WTC11 (cell line): Measurements from ENCODE around the gene SERTAD3. TPM values are rescaled to one million over a fixed set of nuclear protein-coding genes. Genes with fewer than 3 reads are reported as not detected.

ENCODE experiments used
- ATAC-seq: fragments of 200-7000 bp; cut with Tn5 transposase; 2 replicates; pipeline ENCODE4 v1.10.0; 2021; ENCODE audit warnings: mild to moderate bottlenecking, moderate library complexity
- CTCF ChIA-PET: fragments of 300-600 bp; sonication (Branson Sonifier 250); formaldehyde crosslinking; loops from one replicate; lab custom pipeline; 2021; ENCODE audit warnings: antibody characterized with exemption; lab: Charles Lee
- POLR2A ChIA-PET: fragments of 350-600 bp; sonication (Branson Sonifier 250); formaldehyde crosslinking; loops from one replicate; lab custom pipeline; 2021; ENCODE audit warnings: antibody characterized with exemption; lab: Charles Lee
- DNase-seq: peaks from one replicate; pipeline ENCODE4 v3.0.0; 2021; ENCODE audit warnings: low spot score
- H3K27ac Mint-ChIP-seq: 2 replicates; pipeline ENCODE4 v1.8.0; 2021; ENCODE audit warnings: mixed read lengths
- H3K27me3 Mint-ChIP-seq: 2 replicates; pipeline ENCODE4 v1.8.0; 2021; ENCODE audit warnings: low read depth, mild to moderate bottlenecking, moderate library complexity, mixed read lengths
- H3K36me3 Mint-ChIP-seq: 2 replicates; pipeline ENCODE4 v1.8.0; 2021; ENCODE audit warnings: mixed read lengths
- H3K4me1 Mint-ChIP-seq: 2 replicates; pipeline ENCODE4 v1.8.0; 2022; ENCODE audit warnings: mixed read lengths
- H3K4me3 Mint-ChIP-seq: 2 replicates; pipeline ENCODE4 v1.8.0; 2021; ENCODE audit warnings: mild to moderate bottlenecking, moderate library complexity, mixed read lengths
- H3K9me3 Mint-ChIP-seq: 2 replicates; pipeline ENCODE4 v1.8.0; 2021; ENCODE audit warnings: mixed read lengths
- EMX1 ChIP-seq: fragments of 250-450 bp; sonication (Bioruptor Pico); IDR thresholded peaks from 2 replicates; pipeline ENCODE4 v1.8.0; 2021; ENCODE audit warnings: mild to moderate bottlenecking
- ETV6 ChIP-seq: sonication (generic); formaldehyde crosslinking; IDR thresholded peaks from 2 replicates; pipeline ENCODE4 v1.8.1; 2022; ENCODE audit warnings: mild to moderate bottlenecking, missing genetic modification reagents
- FOXK1 ChIP-seq: sonication (generic); formaldehyde crosslinking; IDR thresholded peaks from 2 replicates; pipeline ENCODE4 v1.8.0; 2022; ENCODE audit warnings: mild to moderate bottlenecking, moderate library complexity, missing genetic modification reagents
- GTF2I ChIP-seq: fragments of 250-450 bp; sonication (Bioruptor Pico); conservative IDR thresholded peaks from 2 replicates; pipeline ENCODE4 v1.4.0; 2021; ENCODE audit warnings: mild to moderate bottlenecking
- HMGXB4 ChIP-seq: sonication (generic); formaldehyde crosslinking; IDR thresholded peaks from 2 replicates; pipeline ENCODE4 v1.8.1; 2023; ENCODE audit warnings: mild to moderate bottlenecking, moderate library complexity, missing genetic modification reagents
- IRF2 ChIP-seq: sonication (generic); formaldehyde crosslinking; IDR thresholded peaks from 2 replicates; pipeline ENCODE4 v1.8.0; 2022; ENCODE audit warnings: low read depth, missing genetic modification reagents, borderline replicate concordance
- NFE2L1 ChIP-seq: sonication (generic); formaldehyde crosslinking; IDR thresholded peaks from 2 replicates; pipeline ENCODE4 v1.8.1; 2023; ENCODE audit warnings: missing genetic modification reagents
- NR2C2 ChIP-seq: sonication (generic); formaldehyde crosslinking; IDR thresholded peaks from 2 replicates; pipeline ENCODE4 v1.8.0; 2022; ENCODE audit warnings: mild to moderate bottlenecking, missing genetic modification reagents
- PRRX2 ChIP-seq: fragments of 250-450 bp; sonication (Bioruptor Pico); IDR thresholded peaks from 2 replicates; pipeline ENCODE4 v1.8.0; 2021; ENCODE audit warnings: mild to moderate bottlenecking
- SMAD3 ChIP-seq: sonication (generic); formaldehyde crosslinking; IDR thresholded peaks from 2 replicates; pipeline ENCODE4 v1.8.0; 2022; ENCODE audit warnings: missing genetic modification reagents, mild to moderate bottlenecking, borderline replicate concordance
- SP1 ChIP-seq: sonication (generic); formaldehyde crosslinking; conservative IDR thresholded peaks from 2 replicates; pipeline ENCODE4 v1.8.1; 2022; ENCODE audit warnings: missing genetic modification reagents
- TEAD1 ChIP-seq: sonication (generic); formaldehyde crosslinking; IDR thresholded peaks from 2 replicates; pipeline ENCODE4 v1.8.0; 2022; ENCODE audit warnings: mild to moderate bottlenecking, missing genetic modification reagents
- TP53 ChIP-seq: sonication (generic); formaldehyde crosslinking; IDR thresholded peaks from 2 replicates; pipeline ENCODE4 v1.8.1; 2023; ENCODE audit warnings: mild to moderate bottlenecking, missing genetic modification reagents
- ZNF121 ChIP-seq: sonication (generic); formaldehyde crosslinking; IDR thresholded peaks from 2 replicates; pipeline ENCODE4 v1.8.0; 2023; ENCODE audit warnings: missing genetic modification reagents
- ZNF138 ChIP-seq: sonication (generic); formaldehyde crosslinking; conservative IDR thresholded peaks from 2 replicates; pipeline ENCODE4 v1.8.1; 2022; ENCODE audit warnings: mild to moderate bottlenecking, moderate library complexity, missing genetic modification reagents
- ZNF416 ChIP-seq: fragments of 250-450 bp; sonication (Bioruptor Pico); IDR thresholded peaks from 2 replicates; pipeline ENCODE4 v1.9.0; 2021; ENCODE audit warnings: mild to moderate bottlenecking, inconsistent platforms
- ZNF423 ChIP-seq: fragments of 250-450 bp; sonication (Bioruptor Pico); IDR thresholded peaks from 2 replicates; pipeline ENCODE4 v2.1.2; 2022; ENCODE audit warnings: mild to moderate bottlenecking, moderate library complexity
- total RNA-seq: library from RNA; stranded (reverse); gene quantifications from 3 replicates; pipeline ENCODE4 v1.2.3, GENCODE V29; 2021
- TF ChIP-seq, protein P1 (sequence below): fragments of 250-450 bp; sonication (Bioruptor Pico); IDR thresholded peaks from 2 replicates; pipeline ENCODE4 v1.9.0; 2021; ENCODE audit warnings: mild to moderate bottlenecking
- TF ChIP-seq, protein P2 (sequence below): fragments of 200-600 bp; IDR thresholded peaks from 2 replicates; pipeline ENCODE4 v1.8.0; 2022; ENCODE audit warnings: antibody characterized with exemption
- TF ChIP-seq, protein P3 (sequence below): fragments of 250-450 bp; sonication (Bioruptor Pico); IDR thresholded peaks from 2 replicates; pipeline ENCODE4 v1.9.0; 2021; ENCODE audit warnings: mild to moderate bottlenecking
- TF ChIP-seq, protein P4 (sequence below): sonication (generic); formaldehyde crosslinking; IDR thresholded peaks from 2 replicates; pipeline ENCODE4 v1.8.0; 2022; ENCODE audit warnings: mild to moderate bottlenecking, missing genetic modification reagents
- TF ChIP-seq, protein P5 (sequence below): sonication (generic); formaldehyde crosslinking; IDR thresholded peaks from 2 replicates; pipeline ENCODE4 v1.8.0; 2022; ENCODE audit warnings: mild to moderate bottlenecking, missing genetic modification reagents

Gene SERTAD3
- total RNA-seq, 1 experiment from 2014 or later: 33.6 TPM

DNA sequence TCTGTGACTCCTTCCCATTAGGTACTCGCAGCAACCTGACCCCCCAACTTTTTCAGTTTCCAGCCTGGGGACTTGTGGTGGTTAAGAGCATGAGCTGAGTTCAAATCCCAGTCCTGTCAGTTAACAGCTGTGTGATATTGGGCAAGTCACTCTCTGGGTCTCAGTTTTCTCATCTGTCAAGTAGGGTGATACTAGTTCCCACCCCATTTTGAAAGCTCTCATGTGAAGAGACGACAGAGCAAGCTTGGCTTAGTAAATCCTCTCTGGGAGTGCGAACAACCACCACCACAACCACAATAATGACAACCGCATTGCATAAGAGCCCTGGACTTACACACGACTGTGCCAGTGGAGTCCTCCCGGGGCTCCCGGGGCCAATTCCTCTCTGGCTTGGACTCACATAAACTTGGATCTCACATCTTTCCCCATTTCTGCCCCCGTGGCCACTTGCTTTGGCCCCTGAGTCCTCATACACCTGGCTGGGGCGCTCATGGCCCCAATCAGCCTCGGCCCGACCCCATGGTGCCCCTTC is 21.0 kb upstream of the SERTAD3 start (continued):
- TF ChIP-seq, protein P1, sequence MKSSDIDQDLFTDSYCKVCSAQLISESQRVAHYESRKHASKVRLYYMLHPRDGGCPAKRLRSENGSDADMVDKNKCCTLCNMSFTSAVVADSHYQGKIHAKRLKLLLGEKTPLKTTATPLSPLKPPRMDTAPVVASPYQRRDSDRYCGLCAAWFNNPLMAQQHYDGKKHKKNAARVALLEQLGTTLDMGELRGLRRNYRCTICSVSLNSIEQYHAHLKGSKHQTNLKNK (CRISPR knock-in tag): no peak
- TF ChIP-seq ZNF121: no peak
- no peak for TF ChIP-seq ETV6 (CRISPR knock-in tag)
- no peak for TF ChIP-seq NR2C2 (CRISPR knock-in tag)
- TF ChIP-seq IRF2 (CRISPR knock-in tag): no peak
- TF ChIP-seq, protein P2, sequence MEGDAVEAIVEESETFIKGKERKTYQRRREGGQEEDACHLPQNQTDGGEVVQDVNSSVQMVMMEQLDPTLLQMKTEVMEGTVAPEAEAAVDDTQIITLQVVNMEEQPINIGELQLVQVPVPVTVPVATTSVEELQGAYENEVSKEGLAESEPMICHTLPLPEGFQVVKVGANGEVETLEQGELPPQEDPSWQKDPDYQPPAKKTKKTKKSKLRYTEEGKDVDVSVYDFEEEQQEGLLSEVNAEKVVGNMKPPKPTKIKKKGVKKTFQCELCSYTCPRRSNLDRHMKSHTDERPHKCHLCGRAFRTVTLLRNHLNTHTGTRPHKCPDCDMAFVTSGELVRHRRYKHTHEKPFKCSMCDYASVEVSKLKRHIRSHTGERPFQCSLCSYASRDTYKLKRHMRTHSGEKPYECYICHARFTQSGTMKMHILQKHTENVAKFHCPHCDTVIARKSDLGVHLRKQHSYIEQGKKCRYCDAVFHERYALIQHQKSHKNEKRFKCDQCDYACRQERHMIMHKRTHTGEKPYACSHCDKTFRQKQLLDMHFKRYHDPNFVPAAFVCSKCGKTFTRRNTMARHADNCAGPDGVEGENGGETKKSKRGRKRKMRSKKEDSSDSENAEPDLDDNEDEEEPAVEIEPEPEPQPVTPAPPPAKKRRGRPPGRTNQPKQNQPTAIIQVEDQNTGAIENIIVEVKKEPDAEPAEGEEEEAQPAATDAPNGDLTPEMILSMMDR: no peak
- TF ChIP-seq, protein P3, sequence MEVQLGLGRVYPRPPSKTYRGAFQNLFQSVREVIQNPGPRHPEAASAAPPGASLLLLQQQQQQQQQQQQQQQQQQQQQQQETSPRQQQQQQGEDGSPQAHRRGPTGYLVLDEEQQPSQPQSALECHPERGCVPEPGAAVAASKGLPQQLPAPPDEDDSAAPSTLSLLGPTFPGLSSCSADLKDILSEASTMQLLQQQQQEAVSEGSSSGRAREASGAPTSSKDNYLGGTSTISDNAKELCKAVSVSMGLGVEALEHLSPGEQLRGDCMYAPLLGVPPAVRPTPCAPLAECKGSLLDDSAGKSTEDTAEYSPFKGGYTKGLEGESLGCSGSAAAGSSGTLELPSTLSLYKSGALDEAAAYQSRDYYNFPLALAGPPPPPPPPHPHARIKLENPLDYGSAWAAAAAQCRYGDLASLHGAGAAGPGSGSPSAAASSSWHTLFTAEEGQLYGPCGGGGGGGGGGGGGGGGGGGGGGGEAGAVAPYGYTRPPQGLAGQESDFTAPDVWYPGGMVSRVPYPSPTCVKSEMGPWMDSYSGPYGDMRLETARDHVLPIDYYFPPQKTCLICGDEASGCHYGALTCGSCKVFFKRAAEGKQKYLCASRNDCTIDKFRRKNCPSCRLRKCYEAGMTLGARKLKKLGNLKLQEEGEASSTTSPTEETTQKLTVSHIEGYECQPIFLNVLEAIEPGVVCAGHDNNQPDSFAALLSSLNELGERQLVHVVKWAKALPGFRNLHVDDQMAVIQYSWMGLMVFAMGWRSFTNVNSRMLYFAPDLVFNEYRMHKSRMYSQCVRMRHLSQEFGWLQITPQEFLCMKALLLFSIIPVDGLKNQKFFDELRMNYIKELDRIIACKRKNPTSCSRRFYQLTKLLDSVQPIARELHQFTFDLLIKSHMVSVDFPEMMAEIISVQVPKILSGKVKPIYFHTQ: no peak
- TF ChIP-seq HMGXB4 (CRISPR knock-in tag): no peak
- TF ChIP-seq SMAD3 (CRISPR knock-in tag): no peak
- TF ChIP-seq TP53 (CRISPR knock-in tag): no peak
- no peak for TF ChIP-seq PRRX2
- TF ChIP-seq ZNF423 (CRISPR knock-in tag): no peak
- no peak for TF ChIP-seq EMX1

GRCh38 chr19:40464059-40465024 is 20.2 kb upstream of the SERTAD3 start:
- Mint-ChIP-seq H3K36me3 (0 out of 2 replicates have a peak, but pooled peaks cover 2% of the 10 kb centered on the region), H3K4me1 (peaks cover 16% of the 10 kb centered on the region), H3K27ac (peak overlapping the region; percentile 78; the same call in 1 of the 2 replicates), H3K9me3 (no peaks in the 10 kb centered on the region), H3K27me3 (peaks cover 35% of the 10 kb centered on the region), H3K4me3 (peak overlapping the region; percentile 79)
- DNase-seq: peak; percentile 92
- POLR2A ChIA-PET: interaction anchor here (1.9 kb wide), 1 partner anchor 21 kb away, joined by 12 read pairs; the partner anchor contains the start of gene SERTAD3
- peak; percentile 7; the same call in 1 of the 2 replicates for ATAC-seq
- CTCF ChIA-PET: interaction anchor here (0.5 to 4.7 kb wide), 55 partner anchors 9 to 324 kb away, joined by 3 to 57 read pairs (median 5); partner anchors contain the start of genes C19orf47, LTBP4, PLD3 and SERTAD1
- TF ChIP-seq SP1 (CRISPR knock-in tag) (no peak), ZNF138 (no peak), ZNF121 (peak; percentile 99), GTF2I (CRISPR knock-in tag) (peak; percentile 57; the same call in 1 of the 2 replicates), FOXK1 (CRISPR knock-in tag) (no peak), ZNF416 (CRISPR knock-in tag) (no peak), NFE2L1 (CRISPR knock-in tag) (peak; percentile 68; the same call in 1 of the 2 replicates), HMGXB4 (CRISPR knock-in tag) (no peak), TEAD1 (CRISPR knock-in tag) (no peak)
- TF ChIP-seq, protein P4, sequence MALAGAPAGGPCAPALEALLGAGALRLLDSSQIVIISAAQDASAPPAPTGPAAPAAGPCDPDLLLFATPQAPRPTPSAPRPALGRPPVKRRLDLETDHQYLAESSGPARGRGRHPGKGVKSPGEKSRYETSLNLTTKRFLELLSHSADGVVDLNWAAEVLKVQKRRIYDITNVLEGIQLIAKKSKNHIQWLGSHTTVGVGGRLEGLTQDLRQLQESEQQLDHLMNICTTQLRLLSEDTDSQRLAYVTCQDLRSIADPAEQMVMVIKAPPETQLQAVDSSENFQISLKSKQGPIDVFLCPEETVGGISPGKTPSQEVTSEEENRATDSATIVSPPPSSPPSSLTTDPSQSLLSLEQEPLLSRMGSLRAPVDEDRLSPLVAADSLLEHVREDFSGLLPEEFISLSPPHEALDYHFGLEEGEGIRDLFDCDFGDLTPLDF (CRISPR knock-in tag): no peak
- TF ChIP-seq, protein P2: peak; percentile 85
- TF ChIP-seq, protein P5, sequence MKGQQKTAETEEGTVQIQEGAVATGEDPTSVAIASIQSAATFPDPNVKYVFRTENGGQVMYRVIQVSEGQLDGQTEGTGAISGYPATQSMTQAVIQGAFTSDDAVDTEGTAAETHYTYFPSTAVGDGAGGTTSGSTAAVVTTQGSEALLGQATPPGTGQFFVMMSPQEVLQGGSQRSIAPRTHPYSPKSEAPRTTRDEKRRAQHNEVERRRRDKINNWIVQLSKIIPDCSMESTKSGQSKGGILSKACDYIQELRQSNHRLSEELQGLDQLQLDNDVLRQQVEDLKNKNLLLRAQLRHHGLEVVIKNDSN (CRISPR knock-in tag): no peak
